ENCODE data around the gene ROR1. TPM values are rescaled to one million over a fixed set of nuclear protein-coding genes. Genes with fewer than 3 reads are reported as not detected.

ROR1 gene
- total RNA-seq, 1 experiment from 2014 or later, result 56.3 TPM

DNA sequence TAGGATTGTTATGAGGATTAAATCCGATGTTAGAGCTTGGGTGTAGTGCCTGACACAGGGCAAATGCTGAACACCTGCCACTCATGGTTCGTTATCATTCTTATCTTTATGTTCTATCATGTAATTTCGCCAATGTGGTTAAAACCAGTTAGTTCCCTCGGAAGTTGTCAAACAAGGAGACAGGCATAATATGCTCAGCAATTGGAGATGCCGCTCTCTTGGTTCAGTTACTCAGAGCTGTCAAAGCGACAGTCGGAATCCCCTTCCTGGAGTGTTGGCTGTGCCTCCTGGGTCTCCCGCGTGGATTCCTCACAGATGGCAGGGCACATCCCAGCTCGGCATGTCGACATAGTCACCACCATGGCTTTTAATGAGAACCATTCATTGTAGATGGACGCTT lies 192.2 kb downstream of the ROR1 start (continued):
- TF ChIP-seq, protein P1, sequence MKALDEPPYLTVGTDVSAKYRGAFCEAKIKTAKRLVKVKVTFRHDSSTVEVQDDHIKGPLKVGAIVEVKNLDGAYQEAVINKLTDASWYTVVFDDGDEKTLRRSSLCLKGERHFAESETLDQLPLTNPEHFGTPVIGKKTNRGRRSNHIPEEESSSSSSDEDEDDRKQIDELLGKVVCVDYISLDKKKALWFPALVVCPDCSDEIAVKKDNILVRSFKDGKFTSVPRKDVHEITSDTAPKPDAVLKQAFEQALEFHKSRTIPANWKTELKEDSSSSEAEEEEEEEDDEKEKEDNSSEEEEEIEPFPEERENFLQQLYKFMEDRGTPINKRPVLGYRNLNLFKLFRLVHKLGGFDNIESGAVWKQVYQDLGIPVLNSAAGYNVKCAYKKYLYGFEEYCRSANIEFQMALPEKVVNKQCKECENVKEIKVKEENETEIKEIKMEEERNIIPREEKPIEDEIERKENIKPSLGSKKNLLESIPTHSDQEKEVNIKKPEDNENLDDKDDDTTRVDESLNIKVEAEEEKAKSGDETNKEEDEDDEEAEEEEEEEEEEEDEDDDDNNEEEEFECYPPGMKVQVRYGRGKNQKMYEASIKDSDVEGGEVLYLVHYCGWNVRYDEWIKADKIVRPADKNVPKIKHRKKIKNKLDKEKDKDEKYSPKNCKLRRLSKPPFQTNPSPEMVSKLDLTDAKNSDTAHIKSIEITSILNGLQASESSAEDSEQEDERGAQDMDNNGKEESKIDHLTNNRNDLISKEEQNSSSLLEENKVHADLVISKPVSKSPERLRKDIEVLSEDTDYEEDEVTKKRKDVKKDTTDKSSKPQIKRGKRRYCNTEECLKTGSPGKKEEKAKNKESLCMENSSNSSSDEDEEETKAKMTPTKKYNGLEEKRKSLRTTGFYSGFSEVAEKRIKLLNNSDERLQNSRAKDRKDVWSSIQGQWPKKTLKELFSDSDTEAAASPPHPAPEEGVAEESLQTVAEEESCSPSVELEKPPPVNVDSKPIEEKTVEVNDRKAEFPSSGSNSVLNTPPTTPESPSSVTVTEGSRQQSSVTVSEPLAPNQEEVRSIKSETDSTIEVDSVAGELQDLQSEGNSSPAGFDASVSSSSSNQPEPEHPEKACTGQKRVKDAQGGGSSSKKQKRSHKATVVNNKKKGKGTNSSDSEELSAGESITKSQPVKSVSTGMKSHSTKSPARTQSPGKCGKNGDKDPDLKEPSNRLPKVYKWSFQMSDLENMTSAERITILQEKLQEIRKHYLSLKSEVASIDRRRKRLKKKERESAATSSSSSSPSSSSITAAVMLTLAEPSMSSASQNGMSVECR (CRISPR knock-in tag; IDR thresholded peaks at IDR 0.05; ENCODE audit: borderline replicate concordance), result no peak
- TF ChIP-seq FOXK1 (CRISPR knock-in tag; IDR thresholded peaks at IDR 0.05), result no peak
- no peak for TF ChIP-seq ATF1 (CRISPR knock-in tag; IDR thresholded peaks at IDR 0.05)
- TF ChIP-seq MYBL2 (CRISPR knock-in tag; IDR thresholded peaks at IDR 0.05), result no peak
- TF ChIP-seq ZNF317 (CRISPR knock-in tag; IDR thresholded peaks at IDR 0.05; ENCODE audit: borderline replicate concordance, low read depth), result no peak

DNA sequence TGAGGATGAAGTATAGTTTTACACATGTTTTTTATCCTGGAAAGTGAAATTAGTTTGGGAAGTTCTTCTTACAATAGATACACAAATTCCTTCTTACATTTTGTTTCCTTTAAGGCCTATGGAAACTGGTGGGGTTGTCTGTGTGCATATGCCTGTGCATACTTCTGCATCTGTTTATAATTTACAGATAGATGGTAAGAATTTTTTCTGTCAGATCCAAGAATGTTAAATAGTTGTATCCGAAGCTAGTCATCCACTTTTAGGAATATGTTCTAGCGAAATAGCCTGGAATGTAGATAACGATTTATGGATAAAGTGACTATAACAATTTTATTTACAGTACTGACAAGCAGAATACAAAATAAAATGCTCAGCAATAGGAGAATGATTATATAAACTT lies 194.1 kb downstream of the ROR1 start:
- no peaks in the 10 kb centered on the region for H3K27me3 Mint-ChIP-seq (ENCODE audit: low read depth)
- H3K9me3 Mint-ChIP-seq, result peaks cover 20% of the 10 kb centered on the region
- H3K27ac Mint-ChIP-seq, result no peak overlapping the region
- DNase-seq (ENCODE audit: low spot score) (no peak), ATAC-seq (no peak)
- CTCF ChIA-PET, result no interaction called here
- peaks cover 19% of the 10 kb centered on the region for H3K36me3 Mint-ChIP-seq
- TF ChIP-seq ZNF219 (CRISPR knock-in tag; IDR thresholded peaks at IDR 0.05; ENCODE audit: borderline replicate concordance) (no peak), SMAD4 (CRISPR knock-in tag; IDR thresholded peaks at IDR 0.05) (no peak), IRF2 (CRISPR knock-in tag; IDR thresholded peaks at IDR 0.05; ENCODE audit: borderline replicate concordance, low read depth) (no peak), ZNF396 (CRISPR knock-in tag; IDR thresholded peaks at IDR 0.05; ENCODE audit: borderline replicate concordance) (no peak), ETV6 (CRISPR knock-in tag; IDR thresholded peaks at IDR 0.05) (no peak), SMAD3 (CRISPR knock-in tag; IDR thresholded peaks at IDR 0.05; ENCODE audit: borderline replicate concordance) (no peak), SP1 (CRISPR knock-in tag; conservative IDR thresholded peaks at IDR 0.05) (no peak), CBFB (CRISPR knock-in tag; IDR thresholded peaks at IDR 0.05; ENCODE audit: low read depth) (no peak), OVOL2 (CRISPR knock-in tag; IDR thresholded peaks at IDR 0.05; ENCODE audit: borderline replicate concordance) (no peak), ZBTB21 (CRISPR knock-in tag; IDR thresholded peaks at IDR 0.05; ENCODE audit: borderline replicate concordance) (no peak), FOXK1 (CRISPR knock-in tag; IDR thresholded peaks at IDR 0.05) (no peak), FOXJ3 (CRISPR knock-in tag; IDR thresholded peaks at IDR 0.05; ENCODE audit: borderline replicate concordance) (no peak)
- TF ChIP-seq, protein P2, sequence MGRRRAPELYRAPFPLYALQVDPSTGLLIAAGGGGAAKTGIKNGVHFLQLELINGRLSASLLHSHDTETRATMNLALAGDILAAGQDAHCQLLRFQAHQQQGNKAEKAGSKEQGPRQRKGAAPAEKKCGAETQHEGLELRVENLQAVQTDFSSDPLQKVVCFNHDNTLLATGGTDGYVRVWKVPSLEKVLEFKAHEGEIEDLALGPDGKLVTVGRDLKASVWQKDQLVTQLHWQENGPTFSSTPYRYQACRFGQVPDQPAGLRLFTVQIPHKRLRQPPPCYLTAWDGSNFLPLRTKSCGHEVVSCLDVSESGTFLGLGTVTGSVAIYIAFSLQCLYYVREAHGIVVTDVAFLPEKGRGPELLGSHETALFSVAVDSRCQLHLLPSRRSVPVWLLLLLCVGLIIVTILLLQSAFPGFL (CRISPR knock-in tag; IDR thresholded peaks at IDR 0.05; ENCODE audit: borderline replicate concordance), result no peak
- TF ChIP-seq, protein P3, sequence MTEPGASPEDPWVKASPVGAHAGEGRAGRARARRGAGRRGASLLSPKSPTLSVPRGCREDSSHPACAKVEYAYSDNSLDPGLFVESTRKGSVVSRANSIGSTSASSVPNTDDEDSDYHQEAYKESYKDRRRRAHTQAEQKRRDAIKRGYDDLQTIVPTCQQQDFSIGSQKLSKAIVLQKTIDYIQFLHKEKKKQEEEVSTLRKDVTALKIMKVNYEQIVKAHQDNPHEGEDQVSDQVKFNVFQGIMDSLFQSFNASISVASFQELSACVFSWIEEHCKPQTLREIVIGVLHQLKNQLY (CRISPR knock-in tag; IDR thresholded peaks at IDR 0.05), result no peak
- TF ChIP-seq, protein P4, sequence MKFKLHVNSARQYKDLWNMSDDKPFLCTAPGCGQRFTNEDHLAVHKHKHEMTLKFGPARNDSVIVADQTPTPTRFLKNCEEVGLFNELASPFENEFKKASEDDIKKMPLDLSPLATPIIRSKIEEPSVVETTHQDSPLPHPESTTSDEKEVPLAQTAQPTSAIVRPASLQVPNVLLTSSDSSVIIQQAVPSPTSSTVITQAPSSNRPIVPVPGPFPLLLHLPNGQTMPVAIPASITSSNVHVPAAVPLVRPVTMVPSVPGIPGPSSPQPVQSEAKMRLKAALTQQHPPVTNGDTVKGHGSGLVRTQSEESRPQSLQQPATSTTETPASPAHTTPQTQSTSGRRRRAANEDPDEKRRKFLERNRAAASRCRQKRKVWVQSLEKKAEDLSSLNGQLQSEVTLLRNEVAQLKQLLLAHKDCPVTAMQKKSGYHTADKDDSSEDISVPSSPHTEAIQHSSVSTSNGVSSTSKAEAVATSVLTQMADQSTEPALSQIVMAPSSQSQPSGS (CRISPR knock-in tag; IDR thresholded peaks at IDR 0.05; ENCODE audit: borderline replicate concordance, low read depth), result no peak
- POLR2A ChIA-PET, result no interaction called here
- H3K4me3 Mint-ChIP-seq, result no peak overlapping the region
- peaks cover 23% of the 10 kb centered on the region for H3K4me1 Mint-ChIP-seq
